ENCODE data around the gene IL36A. TPM values are rescaled to one million over a fixed set of nuclear protein-coding genes. Genes with fewer than 3 reads are reported as not detected.

The IL36A gene
- total RNA-seq, 1 experiment from 2014 or later, result not detected

- no peak for DNase-seq
- Histone ChIP-seq H3K27ac (ENCODE audit: insufficient read length, low read depth, low read length) (no peak overlapping the region), H2AK5ac (ENCODE audit: insufficient read length, low read length) (no peak overlapping the region), H3K56ac (ENCODE audit: insufficient read length, low read depth, low read length) (no peak overlapping the region), H4K91ac (ENCODE audit: insufficient read length, low read depth, low read length) (no peak overlapping the region), H2BK120ac (ENCODE audit: low read depth, low read length, poor library complexity, severe bottlenecking) (no peak overlapping the region), H3K27me3 (ENCODE audit: insufficient read depth, low read length) (no peaks in the 10 kb centered on the region), H3K18ac (ENCODE audit: insufficient read length, low read depth, low read length) (no peak overlapping the region), H2BK20ac (ENCODE audit: low read depth, low read length, poor library complexity, severe bottlenecking) (no peak overlapping the region), H2BK15ac (ENCODE audit: low read depth, low read length) (no peak overlapping the region), H3K23ac (ENCODE audit: insufficient read length, low read depth, low read length) (no peak overlapping the region), H3K9me3 (ENCODE audit: control insufficient read depth, low read depth, low read length) (no peaks in the 10 kb centered on the region), H3K4me1 (ENCODE audit: insufficient read depth, low read length) (no peaks in the 10 kb centered on the region), H2AFZ (ENCODE audit: low read length) (no peak overlapping the region), H3T11ph (ENCODE audit: low read length) (no peak overlapping the region), H4K20me1 (ENCODE audit: control insufficient read depth, insufficient read depth, insufficient read length) (no peaks in the 10 kb centered on the region), H3K14ac (ENCODE audit: insufficient read depth, low read length) (no peak overlapping the region), H3K9ac (ENCODE audit: extremely low read depth, insufficient read length, low read length) (no peak overlapping the region), H3K79me1 (ENCODE audit: insufficient read depth, low read depth, low read length, poor library complexity, severe bottlenecking) (no peaks in the 10 kb centered on the region), H3K4ac (ENCODE audit: low read depth, low read length) (no peak overlapping the region), H4K5ac (ENCODE audit: insufficient read length, low read depth, low read length) (no peak overlapping the region), H3K4me2 (ENCODE audit: insufficient read depth, insufficient read length, low read length) (no peak overlapping the region), H3K23me2 (ENCODE audit: insufficient read length, low read depth, low read length, poor library complexity, severe bottlenecking) (no peaks in the 10 kb centered on the region), H3K79me2 (ENCODE audit: insufficient read depth, low read length) (no peaks in the 10 kb centered on the region), H4K8ac (replicated peaks; ENCODE audit: insufficient read length, low read depth, low read length) (no peak overlapping the region), H2BK12ac (ENCODE audit: insufficient read length, low read depth, low read length) (no peak overlapping the region), H2BK5ac (ENCODE audit: insufficient read length, low read length) (no peak overlapping the region)
- peaks cover 27 to 65% of the 10 kb centered on the region in 2 experiments for H3K9me3 Mint-ChIP-seq
- H3K27ac Mint-ChIP-seq, result no peak overlapping the region
- TF ChIP-seq, protein P1, sequence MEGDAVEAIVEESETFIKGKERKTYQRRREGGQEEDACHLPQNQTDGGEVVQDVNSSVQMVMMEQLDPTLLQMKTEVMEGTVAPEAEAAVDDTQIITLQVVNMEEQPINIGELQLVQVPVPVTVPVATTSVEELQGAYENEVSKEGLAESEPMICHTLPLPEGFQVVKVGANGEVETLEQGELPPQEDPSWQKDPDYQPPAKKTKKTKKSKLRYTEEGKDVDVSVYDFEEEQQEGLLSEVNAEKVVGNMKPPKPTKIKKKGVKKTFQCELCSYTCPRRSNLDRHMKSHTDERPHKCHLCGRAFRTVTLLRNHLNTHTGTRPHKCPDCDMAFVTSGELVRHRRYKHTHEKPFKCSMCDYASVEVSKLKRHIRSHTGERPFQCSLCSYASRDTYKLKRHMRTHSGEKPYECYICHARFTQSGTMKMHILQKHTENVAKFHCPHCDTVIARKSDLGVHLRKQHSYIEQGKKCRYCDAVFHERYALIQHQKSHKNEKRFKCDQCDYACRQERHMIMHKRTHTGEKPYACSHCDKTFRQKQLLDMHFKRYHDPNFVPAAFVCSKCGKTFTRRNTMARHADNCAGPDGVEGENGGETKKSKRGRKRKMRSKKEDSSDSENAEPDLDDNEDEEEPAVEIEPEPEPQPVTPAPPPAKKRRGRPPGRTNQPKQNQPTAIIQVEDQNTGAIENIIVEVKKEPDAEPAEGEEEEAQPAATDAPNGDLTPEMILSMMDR (conservative IDR thresholded peaks at IDR 0.05), result no peak
- H3K36me3 Mint-ChIP-seq (ENCODE audit: insufficient read depth in 1 of 3, low read depth in 3 of 3), result no peaks in the 10 kb centered on the region; a peak in 1 of 7 replicates
- H3K4me1 Mint-ChIP-seq, result no peaks in the 10 kb centered on the region
- peaks cover 41% of the 10 kb centered on the region for H3K27me3 Mint-ChIP-seq (ENCODE audit: low read depth)
- no CpG with 5 or more reads among the region's 2 CpGs for WGBS (ENCODE audit: extremely low coverage, insufficient read length, low lambda C conversion rate)
- no peak overlapping the region for H3K4me3 Mint-ChIP-seq
Measured at GRCh38 chr2:113015655-113016054, 10.4 kb downstream of the IL36A start.
